ENCODE data around the gene VIPR1.

The VIPR1 gene

DNA sequence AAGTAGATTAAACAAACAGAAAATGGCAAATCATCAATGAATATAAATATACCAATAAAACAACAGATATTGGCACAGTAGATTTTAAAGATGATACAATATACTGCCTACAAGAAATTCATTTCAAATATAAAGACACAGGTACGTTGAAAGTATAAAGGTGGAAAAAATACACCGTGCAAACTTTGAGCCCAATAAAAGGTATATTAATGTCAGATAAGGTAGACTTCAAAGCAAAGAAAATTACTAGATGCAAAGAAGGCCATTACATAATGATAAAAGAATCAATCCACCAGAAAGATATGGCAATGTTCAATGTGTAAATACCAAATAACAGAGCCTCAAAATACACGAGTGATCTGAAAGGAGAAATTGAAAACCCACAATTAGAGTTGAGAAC lies 34.3 kb upstream of the VIPR1 start:
- TF ChIP-seq REST (IDR thresholded peaks at IDR 0.05; ENCODE audit: insufficient read depth in 1 of 2, low read depth in 2 of 2, low read length in 2 of 2) (no peak), POLR2AphosphoS5 (IDR thresholded peaks at IDR 0.05; ENCODE audit: low read depth, low read length) (no peak), FOXP2 (optimal IDR thresholded peaks at IDR 0.05; ENCODE audit: borderline replicate concordance, extremely low read depth, extremely low read length, insufficient read depth) (no peak), SIN3A (IDR thresholded peaks at IDR 0.05; ENCODE audit: borderline replicate concordance, insufficient read depth, low read length) (no peak), TAF1 (IDR thresholded peaks at IDR 0.05; ENCODE audit: borderline replicate concordance, insufficient read depth, low read length) (no peak)

GRCh38 chr3:42472555-42472954 lies 29.9 kb upstream of the VIPR1 start:
- TF ChIP-seq FOXP2 (optimal IDR thresholded peaks at IDR 0.05; ENCODE audit: borderline replicate concordance, extremely low read depth, extremely low read length, insufficient read depth) (no peak), REST (IDR thresholded peaks at IDR 0.05; ENCODE audit: insufficient read depth in 1 of 2, low read depth in 2 of 2, low read length in 2 of 2) (no peak), SIN3A (IDR thresholded peaks at IDR 0.05; ENCODE audit: borderline replicate concordance, insufficient read depth, low read length) (no peak), TAF1 (IDR thresholded peaks at IDR 0.05; ENCODE audit: borderline replicate concordance, insufficient read depth, low read length) (no peak), POLR2AphosphoS5 (IDR thresholded peaks at IDR 0.05; ENCODE audit: low read depth, low read length) (no peak)

DNA sequence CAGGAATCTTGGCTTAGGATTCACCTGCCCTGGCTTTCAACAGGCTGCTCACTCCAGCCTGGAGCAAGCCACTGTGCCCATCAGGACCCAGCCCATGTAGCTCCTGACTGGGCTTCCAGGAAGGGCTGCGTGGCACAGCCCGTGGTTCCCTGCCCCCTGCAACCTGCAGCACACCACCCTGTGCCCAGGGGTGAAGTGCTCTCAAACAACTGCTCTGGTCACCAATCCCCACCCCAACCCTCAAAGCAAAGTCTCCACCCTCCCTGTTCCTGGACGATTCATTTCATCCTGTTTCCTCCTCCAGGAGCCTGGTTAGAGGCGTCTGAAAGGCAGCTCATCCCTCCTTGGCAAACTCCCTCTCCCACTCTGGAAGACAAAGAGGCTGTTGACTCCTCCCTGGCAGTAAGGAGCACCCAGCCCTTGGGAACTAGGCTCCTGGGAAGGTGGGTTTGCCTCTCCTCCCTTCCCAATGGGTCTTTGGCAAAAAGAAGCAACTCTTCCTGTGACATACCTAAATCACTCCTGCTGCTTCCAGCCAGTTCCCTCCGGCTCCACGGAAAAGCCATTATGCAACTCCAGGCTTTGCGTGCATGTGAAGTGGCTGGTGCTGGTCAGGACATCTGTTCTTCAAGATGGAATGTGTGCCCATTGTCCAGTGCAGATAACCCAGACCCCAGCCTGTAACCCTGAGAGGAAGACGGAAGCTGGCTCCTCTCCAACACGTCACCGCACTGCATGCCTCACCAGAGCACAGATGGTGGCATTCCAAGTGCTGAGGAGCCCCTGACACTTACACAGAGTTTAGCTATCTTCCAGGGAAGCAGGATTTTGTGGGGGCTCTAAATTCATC lies 29.1 kb upstream of the VIPR1 start:
- TF ChIP-seq SIN3A (IDR thresholded peaks at IDR 0.05; ENCODE audit: borderline replicate concordance, insufficient read depth, low read length): no peak
- no peak for TF ChIP-seq POLR2AphosphoS5 (IDR thresholded peaks at IDR 0.05; ENCODE audit: low read depth, low read length)
- TF ChIP-seq TAF1 (IDR thresholded peaks at IDR 0.05; ENCODE audit: borderline replicate concordance, insufficient read depth, low read length): no peak
- TF ChIP-seq REST (IDR thresholded peaks at IDR 0.05; ENCODE audit: insufficient read depth in 1 of 2, low read depth in 2 of 2, low read length in 2 of 2): no peak
- TF ChIP-seq FOXP2 (optimal IDR thresholded peaks at IDR 0.05; ENCODE audit: borderline replicate concordance, extremely low read depth, extremely low read length, insufficient read depth): no peak

DNA sequence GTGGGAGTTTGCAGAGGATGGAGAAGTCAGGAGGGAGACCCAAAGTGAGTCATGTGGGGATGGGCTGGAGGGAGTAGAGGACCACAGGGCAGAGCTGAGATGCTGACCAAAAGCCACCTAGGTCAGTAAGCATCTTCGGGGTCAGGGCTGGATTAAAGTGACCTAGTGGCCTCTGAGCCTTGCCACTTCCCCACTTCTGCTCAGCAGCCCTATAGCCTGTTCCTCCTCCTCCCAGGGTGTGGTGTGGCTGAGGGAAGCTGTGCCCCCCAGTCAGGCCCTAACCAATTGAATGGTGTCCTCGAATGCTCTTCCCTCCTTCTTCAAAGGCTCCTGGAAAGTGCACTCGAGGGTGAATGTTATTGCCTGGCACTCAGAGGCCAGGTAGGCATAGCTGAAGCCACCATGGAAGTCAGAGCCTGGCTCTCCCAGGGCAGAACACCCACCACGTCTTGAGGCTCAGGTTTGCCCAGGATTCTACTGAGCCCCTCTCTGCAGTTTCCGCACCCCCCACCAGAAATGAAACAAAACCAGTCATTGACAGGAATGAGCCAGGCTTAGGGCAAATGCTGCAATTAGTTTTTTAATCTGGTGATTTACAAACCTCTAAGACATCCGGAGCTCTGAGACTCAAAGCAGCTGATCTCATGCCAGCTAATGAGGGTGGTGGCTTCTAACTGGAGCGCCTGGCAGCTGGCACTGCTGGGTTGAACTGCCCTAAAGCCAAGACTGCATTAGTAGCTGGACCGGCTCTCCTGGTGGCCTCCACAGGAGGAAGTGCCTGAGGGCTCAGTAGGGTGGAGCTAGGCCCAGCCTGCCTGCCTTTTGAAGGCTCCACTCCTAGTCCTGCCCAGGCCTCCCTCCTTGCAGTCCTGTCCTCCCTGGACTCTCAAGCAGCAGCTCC lies 26.0 kb upstream of the VIPR1 start:
- no peak for TF ChIP-seq TAF1 (IDR thresholded peaks at IDR 0.05; ENCODE audit: borderline replicate concordance, insufficient read depth, low read length)
- TF ChIP-seq REST (IDR thresholded peaks at IDR 0.05; ENCODE audit: insufficient read depth in 1 of 2, low read depth in 2 of 2, low read length in 2 of 2): no peak
- no peak for TF ChIP-seq POLR2AphosphoS5 (IDR thresholded peaks at IDR 0.05; ENCODE audit: low read depth, low read length)
- no peak for TF ChIP-seq FOXP2 (optimal IDR thresholded peaks at IDR 0.05; ENCODE audit: borderline replicate concordance, extremely low read depth, extremely low read length, insufficient read depth)
- TF ChIP-seq SIN3A (IDR thresholded peaks at IDR 0.05; ENCODE audit: borderline replicate concordance, insufficient read depth, low read length): no peak
